ENCODE measurements around the gene MUC5AC. TPM values are rescaled to one million over a fixed set of nuclear protein-coding genes. Genes with fewer than 3 reads are reported as not detected.
A peak's percentile ranks its signal among the peaks of the same experiment; 100 is the strongest.

Gene MUC5AC
- total and polyA plus RNA-seq, 2 of the 13 experiments (the other 11 are each of a cell fraction or from before 2014, with no cell fraction given), result under 0.01 TPM; not detected in 1

DNA sequence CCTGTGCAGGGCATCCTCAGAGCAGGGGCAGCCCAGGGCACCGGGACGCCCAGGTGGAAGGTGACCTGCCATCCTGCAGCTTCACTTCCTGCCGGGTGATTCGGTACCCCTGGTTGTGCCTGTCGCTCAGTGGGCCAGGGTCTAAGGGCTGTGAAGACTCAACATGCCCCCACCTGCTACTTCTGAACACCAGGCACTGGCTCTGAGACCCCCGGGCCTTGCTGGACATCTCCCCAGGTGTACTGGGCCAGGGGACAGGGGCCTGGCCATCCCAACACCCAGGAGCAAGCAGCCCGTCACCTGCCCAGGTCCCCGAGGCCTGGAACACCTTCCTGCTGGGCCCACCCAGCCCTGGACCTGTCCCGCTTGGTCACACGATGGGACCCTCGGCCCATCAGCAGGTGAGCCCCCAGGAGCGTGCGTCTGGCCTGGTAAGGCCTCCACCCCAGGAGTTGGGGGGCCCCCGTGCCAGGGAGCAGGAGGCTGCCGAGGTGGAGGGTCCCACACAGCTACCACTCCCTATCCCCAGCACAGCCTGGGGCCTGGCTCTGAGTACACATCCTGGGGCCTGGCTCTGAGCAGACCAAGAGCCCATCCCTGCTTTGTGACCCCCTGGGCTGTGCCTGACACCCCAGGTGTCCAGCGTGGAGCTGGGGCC, 61.2 kb downstream of the MUC5AC start:
- H3K4me2 ChIP-seq (ENCODE audit: low read depth, low read length), result no peak overlapping the region
- no peak overlapping the region for H2AFZ ChIP-seq (ENCODE audit: low read length)
- no peak overlapping the region for H3K9ac ChIP-seq (ENCODE audit: insufficient read depth, low read depth, low read length)
- H3K27me3 ChIP-seq (ENCODE audit: control insufficient read depth in 1 of 2, insufficient read depth in 2 of 2, low read length in 2 of 2), result peaks cover 17 to 72% of the 10 kb centered on the region in 2 experiments
- TF ChIP-seq NPAS2 (CRISPR knock-in tag; IDR thresholded peaks at IDR 0.05; ENCODE audit: borderline replicate concordance) (no peak), ZNF547 (CRISPR knock-in tag; IDR thresholded peaks at IDR 0.05) (0 out of 2 replicates have a peak, but pooled peaks have one; percentile 38)
- POLR2A ChIA-PET, result no interaction called here
- H3K9me3 ChIP-seq (ENCODE audit: low read length), result no peaks in the 10 kb centered on the region
- H3K79me2 ChIP-seq (ENCODE audit: insufficient read depth, low read length), result no peaks in the 10 kb centered on the region
- FAIRE-seq (no peak), DNase-seq (ENCODE audit: low spot score) (no peak), ATAC-seq (no peak)
- BruUV-seq (replicated peaks), result no TSS peak
- peaks cover 13% of the 10 kb centered on the region; the same call in 1 of the 2 replicates for H4K20me1 ChIP-seq (ENCODE audit: insufficient read depth, low read length)
- WGBS (ENCODE audit: low lambda C conversion rate), result no CpG with 5 or more reads among the region's 16 CpGs
- intact Hi-C loops (cut with micrococcal nuclease; ENCODE audit: unreplicated experiment), result no loop called here
- CTCF ChIA-PET (ENCODE audit: low intra/inter-chr PET ratio, low total read pairs), result no interaction called here
- no peak overlapping the region for H3K27ac ChIP-seq (ENCODE audit: extremely low read length, insufficient read depth, low read length)
- H3K4me3 ChIP-seq (replicated peaks in 1 of 3; ENCODE audit: insufficient read depth in 1 of 3, low read depth in 2 of 3, low read length in 3 of 3), result no peak overlapping the region; a peak in 1 of 6 replicates
- in situ Hi-C loops (cut with HindIII; ENCODE audit: extremely low pct_ligation_motif_present, low pct_unique_long_range_greater_than_20kb), result no loop called here
- no peaks in the 10 kb centered on the region for H3K36me3 ChIP-seq (replicated peaks in 1 of 2; ENCODE audit: control insufficient read depth in 1 of 2, insufficient read depth in 2 of 2, low read length in 2 of 2)
- H3K4me1 ChIP-seq (ENCODE audit: insufficient read depth, low read length), result peaks cover 36% of the 10 kb centered on the region

DNA sequence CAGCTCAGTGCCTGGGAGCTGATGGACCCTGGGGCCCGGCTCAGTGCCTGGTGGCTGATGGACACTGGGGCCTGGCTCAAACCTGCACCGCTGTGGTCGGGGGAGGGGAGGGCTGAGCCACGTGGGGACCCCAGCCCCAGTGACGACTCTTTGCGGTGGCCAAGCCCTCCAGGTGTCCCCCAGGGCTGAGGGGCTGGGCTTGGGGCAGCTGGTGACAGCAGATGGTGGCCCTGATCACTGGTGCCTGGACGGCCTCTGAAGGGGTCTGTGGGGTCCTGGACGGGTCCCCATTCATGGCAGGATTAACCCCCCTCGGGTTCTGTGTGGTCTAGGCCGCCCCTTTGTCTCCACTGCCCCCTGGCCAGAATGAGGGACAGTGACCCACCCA, 61.7 kb downstream of the MUC5AC start:
- no peak for DNase-seq (ENCODE audit: low spot score)
- H2AFZ ChIP-seq (ENCODE audit: low read length), result no peak overlapping the region

More for the DNA sequence above, 61.7 kb downstream of the MUC5AC start:
- no TSS peak for BruUV-seq (replicated peaks)
- ChIA-PET CTCF (ENCODE audit: low intra/inter-chr PET ratio, low total read pairs) (no interaction called here), POLR2A (no interaction called here)
- no peak overlapping the region for H3K9ac ChIP-seq (ENCODE audit: insufficient read depth, low read depth, low read length)
- no peaks in the 10 kb centered on the region for H3K9me3 ChIP-seq (ENCODE audit: low read length)
- in situ Hi-C loops (cut with HindIII; ENCODE audit: extremely low pct_ligation_motif_present, low pct_unique_long_range_greater_than_20kb) (no loop called here), intact Hi-C loops (cut with micrococcal nuclease; ENCODE audit: unreplicated experiment) (no loop called here)
- TF ChIP-seq, protein P1, sequence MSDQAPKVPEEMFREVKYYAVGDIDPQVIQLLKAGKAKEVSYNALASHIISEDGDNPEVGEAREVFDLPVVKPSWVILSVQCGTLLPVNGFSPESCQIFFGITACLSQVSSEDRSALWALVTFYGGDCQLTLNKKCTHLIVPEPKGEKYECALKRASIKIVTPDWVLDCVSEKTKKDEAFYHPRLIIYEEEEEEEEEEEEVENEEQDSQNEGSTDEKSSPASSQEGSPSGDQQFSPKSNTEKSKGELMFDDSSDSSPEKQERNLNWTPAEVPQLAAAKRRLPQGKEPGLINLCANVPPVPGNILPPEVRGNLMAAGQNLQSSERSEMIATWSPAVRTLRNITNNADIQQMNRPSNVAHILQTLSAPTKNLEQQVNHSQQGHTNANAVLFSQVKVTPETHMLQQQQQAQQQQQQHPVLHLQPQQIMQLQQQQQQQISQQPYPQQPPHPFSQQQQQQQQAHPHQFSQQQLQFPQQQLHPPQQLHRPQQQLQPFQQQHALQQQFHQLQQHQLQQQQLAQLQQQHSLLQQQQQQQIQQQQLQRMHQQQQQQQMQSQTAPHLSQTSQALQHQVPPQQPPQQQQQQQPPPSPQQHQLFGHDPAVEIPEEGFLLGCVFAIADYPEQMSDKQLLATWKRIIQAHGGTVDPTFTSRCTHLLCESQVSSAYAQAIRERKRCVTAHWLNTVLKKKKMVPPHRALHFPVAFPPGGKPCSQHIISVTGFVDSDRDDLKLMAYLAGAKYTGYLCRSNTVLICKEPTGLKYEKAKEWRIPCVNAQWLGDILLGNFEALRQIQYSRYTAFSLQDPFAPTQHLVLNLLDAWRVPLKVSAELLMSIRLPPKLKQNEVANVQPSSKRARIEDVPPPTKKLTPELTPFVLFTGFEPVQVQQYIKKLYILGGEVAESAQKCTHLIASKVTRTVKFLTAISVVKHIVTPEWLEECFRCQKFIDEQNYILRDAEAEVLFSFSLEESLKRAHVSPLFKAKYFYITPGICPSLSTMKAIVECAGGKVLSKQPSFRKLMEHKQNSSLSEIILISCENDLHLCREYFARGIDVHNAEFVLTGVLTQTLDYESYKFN (CRISPR knock-in tag; conservative IDR thresholded peaks at IDR 0.05), result no peak
- TF ChIP-seq PCBP1 (IDR thresholded peaks at IDR 0.05; ENCODE audit: borderline replicate concordance, low read depth, low read length), result 0 out of 2 replicates have a peak, but pooled peaks have one; percentile 15
- no peak for TF ChIP-seq ZNF75D (CRISPR knock-in tag; IDR thresholded peaks at IDR 0.05; ENCODE audit: borderline replicate concordance)
- 0 out of 2 replicates have a peak, but pooled peaks have one; percentile 4 for TF ChIP-seq SMAD1 (CRISPR knock-in tag; IDR thresholded peaks at IDR 0.05; ENCODE audit: borderline replicate concordance, low read depth)
- no peak for TF ChIP-seq ZNF720 (CRISPR knock-in tag; IDR thresholded peaks at IDR 0.05)
- 0 out of 2 replicates have a peak, but pooled peaks have one; percentile 19 for TF ChIP-seq REL (CRISPR knock-in tag; conservative IDR thresholded peaks at IDR 0.05)
- WGBS (ENCODE audit: low lambda C conversion rate), result 40% methylated on average over 1 of the region's 10 CpGs
- H3K36me3 ChIP-seq (replicated peaks in 1 of 2; ENCODE audit: control insufficient read depth in 1 of 2, insufficient read depth in 2 of 2, low read length in 2 of 2), result no peaks in the 10 kb centered on the region
- peaks cover 13% of the 10 kb centered on the region; the same call in 1 of the 2 replicates for H4K20me1 ChIP-seq (ENCODE audit: insufficient read depth, low read length)
- H3K79me2 ChIP-seq (ENCODE audit: insufficient read depth, low read length), result no peaks in the 10 kb centered on the region
- peaks cover 17 to 71% of the 10 kb centered on the region in 2 experiments for H3K27me3 ChIP-seq (ENCODE audit: control insufficient read depth in 1 of 2, insufficient read depth in 2 of 2, low read length in 2 of 2)
- FAIRE-seq, result no peak
- peaks cover 36% of the 10 kb centered on the region for H3K4me1 ChIP-seq (ENCODE audit: insufficient read depth, low read length)
- H3K27ac ChIP-seq (ENCODE audit: extremely low read length, insufficient read depth, low read length), result no peak overlapping the region
- peak overlapping the region; percentile 28 for H3K4me2 ChIP-seq (ENCODE audit: low read depth, low read length)
- no peak; the same call in 2 of the 3 replicates for ATAC-seq
- H3K4me3 ChIP-seq (replicated peaks in 1 of 3; ENCODE audit: insufficient read depth in 1 of 3, low read depth in 2 of 3, low read length in 3 of 3), result peak overlapping the region in 1 of 3 experiments; percentile 10; a peak in 1 of 6 replicates

All from HepG2 (cell line).